GM21367 (cell line): ENCODE measurements around the gene OTUD4.
A peak's percentile ranks its signal among the peaks of the same experiment; 100 is the strongest.
"Not testable (repeated sequence)": the region's sequence is repeated elsewhere in the genome, so short reads cannot be mapped to it uniquely, and the experiment has no call there.

ENCODE experiments used
- ATAC-seq: cut with Tn5 transposase; IDR thresholded peaks from one replicate; pipeline ENCODE4 v1.9.1; 2021; ENCODE audit not compliant: unreplicated experiment

OTUD4 gene

GRCh38 chr4:145179861-145180297 lies 510 bp downstream of the OTUD4 start:
- not testable (repeated sequence) for ATAC-seq

DNA sequence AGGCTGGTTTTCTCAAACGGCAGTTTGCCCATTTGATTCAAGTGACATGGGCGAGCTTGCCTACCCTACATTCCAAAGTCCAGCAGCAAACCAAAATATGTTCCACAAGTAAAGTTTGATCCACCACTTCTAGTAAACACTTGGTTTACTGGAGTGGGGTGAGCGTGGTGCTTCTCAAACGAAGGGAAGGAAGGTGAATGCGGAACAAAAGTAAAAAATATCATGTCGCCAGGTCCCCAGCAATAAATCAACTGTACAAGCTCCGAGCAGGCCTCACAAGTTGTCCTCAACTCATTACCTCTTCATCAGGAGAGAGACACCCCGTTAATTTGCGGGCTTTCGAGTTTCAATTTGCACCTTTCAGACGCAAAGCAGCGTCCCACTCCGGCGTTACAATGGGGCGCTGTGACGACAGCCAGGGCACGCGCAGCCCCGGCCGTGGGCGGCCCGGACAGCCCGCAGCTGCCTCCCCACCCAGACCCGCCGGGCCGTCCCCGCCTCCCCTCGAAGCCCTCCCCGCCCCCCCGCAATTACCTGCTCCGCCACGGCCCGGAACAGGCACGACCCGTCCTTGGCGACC lies 1.0 kb downstream of the OTUD4 start:
- peak; percentile 31 for ATAC-seq

DNA sequence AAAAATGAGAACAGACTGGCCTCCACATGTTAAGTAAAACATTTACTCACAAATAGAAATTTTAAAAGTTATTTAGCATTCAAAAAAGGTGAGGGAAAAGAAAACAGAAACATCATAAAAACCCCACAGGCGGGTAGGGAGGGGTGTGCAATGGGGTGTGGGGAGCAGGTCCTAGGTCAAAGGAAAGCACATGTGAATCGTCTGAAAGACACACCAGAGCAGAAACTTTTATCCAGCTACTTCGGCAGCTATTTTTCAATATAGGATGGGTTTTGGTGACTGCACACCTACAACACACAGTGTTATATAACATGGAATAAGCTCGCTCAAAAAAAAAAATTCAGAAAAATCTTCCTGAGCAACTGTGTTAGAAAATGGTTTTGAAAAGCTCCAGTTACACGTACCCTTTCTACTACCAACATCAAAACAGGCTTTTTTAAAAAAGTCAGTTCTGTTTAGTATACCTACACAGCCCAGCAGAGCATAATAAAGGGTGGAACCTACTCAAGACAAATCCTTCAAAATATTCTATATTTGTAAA lies 1.6 kb downstream of the OTUD4 start:
- no peak for ATAC-seq

DNA sequence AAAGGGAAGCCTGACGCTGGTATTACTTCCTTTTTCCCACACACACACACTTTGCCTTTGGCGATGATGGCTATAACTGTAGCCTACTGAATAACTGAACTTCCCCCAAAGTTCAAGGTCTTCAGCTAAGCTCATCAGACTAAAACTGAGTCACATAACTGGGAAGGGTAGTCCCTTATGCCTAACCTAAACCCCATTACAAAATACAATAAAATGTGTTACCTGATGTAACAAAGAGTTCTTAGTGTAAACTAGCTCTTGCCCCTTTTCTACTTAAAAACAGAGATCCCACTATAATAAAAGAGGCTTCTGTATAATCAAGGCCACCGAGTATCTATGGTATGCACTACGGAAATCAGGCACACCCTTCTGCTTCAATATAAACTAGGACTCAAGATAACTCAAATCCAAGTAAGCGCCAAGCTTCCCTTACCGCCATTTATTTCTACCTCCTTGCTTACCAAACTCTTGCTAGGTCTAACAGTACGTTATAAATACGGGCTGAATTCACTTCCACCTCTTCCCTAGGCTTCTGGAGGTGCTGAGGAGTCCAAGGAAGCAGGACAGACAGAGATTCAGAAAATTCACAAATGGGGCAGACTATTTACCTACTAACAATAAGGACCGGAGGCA lies 2.4 kb downstream of the OTUD4 start:
- no peak for ATAC-seq

DNA sequence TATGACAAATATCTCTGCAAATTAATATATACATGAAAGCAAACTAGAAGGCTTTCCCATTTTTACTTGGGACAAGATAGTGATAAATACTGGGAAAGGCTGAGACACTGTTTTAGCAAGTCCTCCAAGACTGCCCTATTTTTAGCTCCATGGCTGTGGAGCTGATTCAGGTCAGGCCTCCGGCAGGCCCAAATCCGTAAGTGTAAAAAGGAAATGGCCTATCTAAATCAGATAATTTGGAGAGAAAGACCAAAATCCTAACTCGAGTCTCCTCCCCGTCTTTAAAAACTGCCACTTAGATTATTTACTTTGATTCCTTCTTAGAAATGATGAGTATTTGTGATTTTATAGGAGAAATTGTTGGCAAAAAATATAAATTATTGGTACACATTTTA lies 2.9 kb downstream of the OTUD4 start:
- no peak for ATAC-seq

DNA sequence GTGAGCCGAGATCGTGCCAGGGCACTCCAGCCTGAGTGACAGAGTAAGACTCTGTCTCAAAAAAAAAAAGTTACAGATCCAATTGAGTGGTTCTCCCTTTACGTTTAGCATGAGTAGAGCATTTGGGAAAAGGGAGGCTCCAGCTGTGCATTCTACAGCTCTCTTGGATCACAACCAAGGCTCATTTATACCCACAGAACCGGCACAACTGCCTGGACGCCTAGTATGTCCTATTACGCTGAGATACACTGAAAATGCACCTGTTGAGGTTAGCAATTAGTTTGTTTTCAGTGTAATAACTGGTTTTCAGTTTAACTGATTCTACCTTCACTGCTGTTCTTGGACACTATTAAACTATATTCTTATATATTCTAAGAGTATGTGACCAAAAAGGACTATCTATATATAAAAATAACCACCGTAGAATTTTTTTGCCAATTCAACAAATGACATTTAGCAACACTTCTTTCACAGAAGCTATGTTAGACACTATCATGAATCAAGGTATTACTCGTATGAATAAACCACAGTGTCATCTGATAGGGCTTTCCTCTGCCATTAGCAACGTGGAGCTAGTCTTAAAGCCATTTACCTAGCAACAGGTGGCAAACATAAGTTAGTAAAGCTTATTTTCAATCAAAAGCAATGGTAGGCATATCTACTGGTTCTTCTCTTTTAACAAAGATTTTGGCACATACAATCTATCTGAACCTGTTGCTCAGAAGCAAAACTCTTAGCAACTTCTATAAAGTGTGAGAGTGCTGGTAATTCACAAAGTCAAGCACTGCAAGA lies 3.6 kb downstream of the OTUD4 start:
- ATAC-seq: no peak

GRCh38 chr4:145171911-145172310 lies 8.5 kb downstream of the OTUD4 start:
- ATAC-seq: no peak

GRCh38 chr4:145170223-145170622 lies 10.2 kb downstream of the OTUD4 start:
- no peak for ATAC-seq

GRCh38 chr4:145168581-145169187 lies 11.7 kb downstream of the OTUD4 start:
- ATAC-seq: no peak

DNA sequence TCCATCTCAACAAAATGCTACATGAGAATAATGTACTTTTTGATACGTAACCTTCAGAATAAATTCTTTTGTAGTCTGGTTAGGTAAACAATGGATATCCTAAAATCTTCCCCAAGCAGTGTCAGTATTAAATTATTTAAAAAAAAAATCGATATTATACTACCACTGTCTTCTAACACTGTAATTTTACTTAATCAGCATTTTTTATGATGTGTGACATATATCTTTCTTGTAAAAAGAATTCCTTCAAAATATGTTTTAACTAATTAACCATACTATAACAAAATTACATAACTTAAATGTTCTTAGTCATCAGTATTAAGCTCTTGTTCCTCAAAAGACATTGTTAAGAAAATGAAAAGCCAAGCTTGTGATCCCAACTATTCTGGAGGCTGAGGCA lies 12.5 kb downstream of the OTUD4 start:
- ATAC-seq: no peak

GRCh38 chr4:145161549-145161948 lies 18.8 kb downstream of the OTUD4 start:
- ATAC-seq: no peak

DNA sequence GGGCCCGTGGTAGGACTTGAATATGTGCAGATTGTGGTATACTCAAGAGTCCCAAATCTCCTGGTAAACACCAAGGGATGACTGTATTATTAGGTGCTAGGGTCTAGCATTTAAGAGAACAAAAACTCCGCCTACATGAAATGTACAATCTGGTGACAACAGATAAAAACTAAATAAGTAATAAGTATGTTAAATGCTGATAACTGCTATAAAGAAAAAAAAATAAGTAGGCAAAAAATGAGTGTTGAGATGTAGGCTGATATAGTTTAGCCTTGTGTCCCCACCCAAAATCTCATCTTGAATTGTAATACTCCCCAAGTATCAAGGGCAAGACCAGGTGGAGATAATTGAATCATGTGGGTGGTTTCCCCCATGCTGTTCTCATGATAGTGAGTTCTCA lies 23.4 kb downstream of the OTUD4 start:
- ATAC-seq: no peak

- ATAC-seq: no peak
These were observed 25.0 kb downstream of the OTUD4 start for GRCh38 chr4:145155268-145155870.

DNA sequence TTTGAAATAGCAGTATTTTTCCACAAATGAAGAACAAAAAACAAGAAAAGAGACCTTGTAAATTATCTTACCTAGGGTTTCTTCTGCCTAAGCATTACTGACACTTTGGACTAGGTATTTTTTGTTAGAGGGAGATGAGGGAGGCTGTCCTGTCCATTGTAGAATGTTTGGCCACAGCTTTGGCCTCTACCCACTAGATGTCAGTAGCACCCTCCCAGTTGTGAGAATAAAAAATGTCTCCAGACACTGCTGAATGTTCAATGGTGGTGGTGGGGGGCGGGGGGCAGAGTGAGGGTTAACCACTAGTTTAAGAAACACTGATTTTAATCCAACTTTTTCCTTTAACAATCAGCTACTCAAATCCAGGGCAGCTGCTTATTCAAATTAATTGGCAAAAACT lies 25.8 kb downstream of the OTUD4 start:
- ATAC-seq: peak; percentile 84

- ATAC-seq: no peak
These were observed 26.5 kb downstream of the OTUD4 start for GRCh38 chr4:145153904-145154298.

DNA sequence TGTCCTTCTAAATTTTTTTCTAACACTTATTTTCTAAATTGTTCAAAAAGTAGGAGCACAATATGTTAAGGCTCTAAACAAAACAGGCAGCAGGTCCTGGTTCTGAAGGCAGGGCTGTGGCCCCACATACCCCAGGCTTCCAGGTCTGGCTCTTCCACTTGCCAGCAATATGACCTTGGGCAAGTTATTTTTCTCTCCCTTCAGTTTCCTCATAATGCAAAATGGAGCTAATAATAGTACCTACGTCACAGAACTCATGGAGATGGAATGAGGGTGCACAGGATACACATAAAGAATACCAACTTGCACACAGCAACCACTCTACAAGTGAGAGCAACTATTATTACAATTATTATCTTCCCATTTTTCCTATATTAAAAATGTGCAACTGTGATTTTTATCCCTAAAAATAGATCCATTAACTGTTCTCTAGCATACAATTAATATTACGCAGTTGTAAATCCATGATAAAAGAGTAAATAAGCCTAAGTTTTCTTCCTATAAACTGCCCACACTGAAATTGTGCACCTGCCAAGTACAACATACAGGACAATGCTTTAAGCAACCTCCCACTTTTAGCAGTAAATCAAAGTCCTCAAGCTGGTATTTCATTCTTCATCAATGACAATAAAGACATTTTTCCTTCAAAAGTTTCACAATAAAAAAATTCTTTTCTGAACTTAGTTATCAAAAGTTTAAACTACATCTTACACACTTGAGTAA lies 27.0 kb downstream of the OTUD4 start:
- ATAC-seq: no peak

DNA sequence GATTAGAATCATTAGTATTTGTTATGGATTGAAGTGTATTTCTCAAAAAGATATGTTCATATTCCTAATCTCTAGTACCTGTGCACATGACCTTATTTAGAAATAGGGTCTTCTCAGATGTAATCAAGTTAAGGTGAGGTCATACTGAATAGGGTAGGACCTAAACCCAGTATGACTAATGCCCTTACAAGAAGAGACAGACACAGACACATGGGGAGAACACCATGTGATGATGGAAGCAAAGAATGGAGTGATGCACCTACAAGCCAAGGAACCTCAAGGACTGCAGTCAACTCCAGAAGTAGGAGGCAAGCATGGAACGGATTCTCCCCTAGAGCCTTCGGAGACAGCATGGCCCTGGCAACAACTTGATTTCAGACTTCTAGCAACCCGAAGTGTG lies 31.4 kb downstream of the OTUD4 start:
- no peak for ATAC-seq

GRCh38 chr4:145136219-145136618 lies 44.2 kb downstream of the OTUD4 start:
- ATAC-seq: not testable (repeated sequence)

DNA sequence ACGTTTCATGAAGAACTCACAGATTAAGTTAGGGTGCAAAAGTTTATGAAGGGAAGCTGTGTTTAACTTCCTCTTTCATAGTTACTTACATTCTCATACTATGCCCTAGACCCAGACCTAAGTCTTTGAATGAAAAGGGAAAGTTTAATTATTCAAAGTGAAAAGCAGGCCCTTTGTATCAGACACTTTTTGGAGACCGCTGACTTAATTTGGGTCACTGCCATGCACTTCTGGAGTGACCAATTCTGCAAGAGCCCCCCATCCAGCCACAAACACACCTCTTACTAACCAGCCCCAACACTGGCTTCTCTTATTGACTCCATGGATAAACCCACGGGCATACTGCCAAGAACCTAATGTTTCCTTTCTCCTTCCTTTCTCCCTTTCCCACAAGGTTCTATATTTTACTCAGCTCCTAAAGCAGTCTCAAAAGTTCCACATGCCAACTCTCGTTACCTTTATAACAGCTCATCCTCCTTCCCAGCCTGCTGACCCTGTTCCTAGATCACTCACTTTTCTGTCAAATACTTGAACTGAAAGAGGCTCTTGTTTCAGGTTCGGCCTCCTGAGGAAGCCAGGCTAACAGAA lies 47.8 kb downstream of the OTUD4 start:
- peak; percentile 87 for ATAC-seq

DNA sequence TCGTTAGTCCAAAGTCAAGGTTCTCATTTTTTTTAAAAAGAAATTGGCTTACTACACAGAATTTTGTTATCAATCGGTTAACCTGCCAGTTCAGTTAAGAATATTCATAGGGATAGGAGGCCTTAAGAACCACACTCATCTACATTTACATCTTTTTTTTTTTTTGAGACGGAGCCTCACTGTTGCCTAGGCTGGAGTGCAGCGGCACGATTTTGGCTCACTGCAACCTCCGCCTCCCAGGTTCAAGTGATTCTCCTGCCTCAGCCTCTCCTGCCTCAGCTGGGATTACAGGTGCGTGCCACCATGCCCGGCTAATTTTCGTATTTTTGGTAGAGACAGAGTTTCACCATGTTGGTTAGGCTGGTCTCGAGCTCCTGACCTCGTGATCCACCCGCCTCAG lies 48.5 kb downstream of the OTUD4 start:
- ATAC-seq: no peak
